C1 segment of cervical spinal cord (tissue), 14 donors: ENCODE measurements around the gene LALBA.

Experiments
- DNase-seq, 14 donors: peaks; one replicate each; lab custom pipeline; 2025; lab: John Stamatoyannopoulos, UW

Gene LALBA

GRCh38 chr12:48532601-48533000, 37.2 kb downstream of the LALBA start:
- no peak for DNase-seq

- DNase-seq, result no peak
Observed at GRCh38 chr12:48527891-48528670, 41.8 kb downstream of the LALBA start.

GRCh38 chr12:48525332-48525731, 44.5 kb downstream of the LALBA start, which contains the start of gene OR8S1:
Gene OR8S1, plus strand, starts transcription at chr12:48525632. Its CDS starts 0 bp downstream, at chr12:48525632.
- no peak for DNase-seq

GRCh38 chr12:48520381-48520780, 49.5 kb downstream of the LALBA start:
- peak in 1 of 14 donors; percentile 1 for DNase-seq
